CD4-positive, alpha-beta T cell treated with Interleukin-10 for 1 hour (primary cell): ENCODE results near the gene SPATA31D4.
"Not testable (repeated sequence)": the region's sequence is repeated elsewhere in the genome, so short reads cannot be mapped to it uniquely, and the experiment has no call there.

ENCODE experiments used
- DNase-seq: peaks from one replicate; pipeline ENCODE4 v3.0.0-alpha.2; 2020

SPATA31D4 gene

GRCh38 chr9:81928305-81928704 lies at the start of gene SPATA31D4:
Gene SPATA31D4 (plus strand): TSS chr9:81928428. CDS start chr9:81928514, 86 bp downstream.
- DNase-seq: not testable (repeated sequence)

DNA sequence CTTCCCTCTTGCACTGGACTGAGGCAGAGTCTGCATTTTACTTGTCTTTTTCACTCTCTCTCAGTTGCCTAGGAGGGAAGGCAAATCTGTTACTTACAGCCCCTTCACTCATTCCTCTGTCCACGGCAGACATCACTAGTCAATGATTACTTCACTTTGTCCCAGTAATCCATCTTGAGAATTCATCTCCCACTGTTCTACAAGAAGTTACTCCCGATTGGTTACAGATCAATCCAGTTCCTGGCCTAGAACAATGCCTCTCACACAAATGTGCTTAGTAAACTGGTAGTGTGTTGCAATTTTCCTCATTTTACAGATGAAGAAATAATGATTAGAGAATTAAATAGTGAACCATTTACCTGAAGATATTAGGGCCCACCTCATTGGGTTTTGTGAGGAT lies 49.7 kb upstream of the SPATA31D4 start:
- no peak for DNase-seq

DNA sequence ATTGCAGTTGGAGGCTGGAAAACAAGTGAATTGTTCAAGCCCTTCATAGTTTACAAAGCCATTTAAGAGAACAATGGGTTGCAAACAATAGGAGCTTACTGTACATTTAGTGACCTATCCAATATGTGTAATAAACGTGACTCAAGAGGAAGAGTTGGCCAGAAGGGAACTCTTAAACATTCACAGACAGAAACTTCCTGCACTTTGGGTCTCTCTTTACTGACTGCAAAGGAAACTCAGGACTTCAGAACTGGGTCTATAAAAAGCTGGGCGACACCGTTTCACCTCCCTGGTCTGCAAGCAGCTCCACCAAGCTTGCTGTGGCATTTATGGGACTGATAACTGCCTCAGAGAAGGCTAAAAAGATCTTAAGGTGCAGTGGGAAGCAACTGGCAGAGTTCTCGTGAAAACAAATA lies 48.7 kb upstream of the SPATA31D4 start:
- no peak for DNase-seq

GRCh38 chr9:81885602-81886001 lies 42.6 kb upstream of the SPATA31D4 start:
- DNase-seq: no peak

DNA sequence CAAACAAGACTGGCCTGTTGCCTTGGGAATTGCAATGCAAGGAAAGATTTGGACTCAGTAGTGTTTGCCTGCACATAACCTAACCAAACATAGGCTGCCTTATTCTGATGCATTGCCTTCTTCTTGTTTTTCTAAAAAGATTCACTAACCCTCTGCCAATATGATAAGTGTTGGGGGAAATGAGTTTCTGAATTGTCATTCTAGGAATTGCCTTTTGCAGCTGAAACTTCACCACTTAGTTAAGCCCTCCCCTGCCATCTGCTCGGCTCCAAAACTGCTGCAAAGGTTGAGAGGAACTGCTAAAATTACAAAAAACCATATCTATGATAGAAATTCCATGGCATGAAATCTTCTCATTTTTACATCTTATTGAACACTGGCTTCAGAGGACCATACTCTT lies 41.6 kb upstream of the SPATA31D4 start:
- DNase-seq: no peak

DNA sequence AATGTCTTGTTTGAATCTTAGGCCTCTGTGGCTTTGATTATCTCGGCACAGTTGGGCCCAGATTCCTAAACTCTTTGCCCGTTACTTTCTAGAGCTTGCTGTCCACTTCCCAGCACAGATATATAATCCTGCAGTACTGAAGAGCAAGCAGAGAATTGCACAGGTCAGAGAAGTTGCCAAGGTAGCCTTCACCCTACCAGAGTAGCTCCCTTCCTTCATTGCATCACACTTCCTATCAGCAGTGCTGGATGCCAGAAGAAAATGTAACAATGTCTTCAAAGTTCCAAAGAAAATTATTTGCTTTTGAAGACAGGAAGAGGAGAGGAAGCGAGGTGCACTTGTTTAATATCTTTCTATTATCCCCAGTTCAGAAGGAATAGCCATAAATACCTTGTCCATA lies 38.1 kb upstream of the SPATA31D4 start:
- DNase-seq: no peak

DNA sequence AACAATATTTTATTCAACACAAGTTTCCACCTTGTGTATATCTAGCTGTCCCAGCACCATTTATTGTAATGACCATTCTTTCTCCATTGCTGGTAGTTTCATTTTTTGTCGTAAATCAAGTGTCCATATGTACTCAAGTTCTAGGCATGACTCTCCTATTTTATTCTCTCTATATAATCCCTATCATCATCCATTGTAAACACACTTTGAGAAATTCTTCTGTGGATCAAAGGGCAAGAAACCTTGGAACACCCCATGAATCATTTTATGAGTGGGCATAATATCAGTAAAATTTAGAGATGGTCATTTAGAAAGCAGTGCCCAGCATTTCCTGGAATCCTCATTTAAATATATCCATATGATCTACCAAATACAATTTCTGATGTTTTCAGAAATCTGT lies 35.8 kb upstream of the SPATA31D4 start:
- no peak for DNase-seq

DNA sequence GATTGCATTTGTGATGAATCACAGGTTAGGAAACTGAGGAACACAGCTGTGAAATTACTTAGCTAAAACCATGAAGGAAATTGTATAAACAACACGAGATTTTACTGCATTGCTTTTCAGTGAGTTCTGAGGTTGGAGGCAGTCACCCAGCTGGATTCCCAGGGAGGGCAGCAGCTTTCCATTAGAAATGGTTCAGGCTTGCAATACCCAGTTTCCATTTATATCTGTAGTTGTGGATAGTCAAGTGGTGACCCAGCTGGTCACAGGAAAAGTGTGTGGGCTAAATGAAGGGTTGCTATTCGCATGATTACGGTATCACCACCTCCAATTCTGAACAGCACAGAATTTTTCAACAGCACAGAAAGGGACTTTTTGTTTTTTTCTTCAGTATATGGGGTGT lies 34.3 kb upstream of the SPATA31D4 start:
- DNase-seq: no peak

DNA sequence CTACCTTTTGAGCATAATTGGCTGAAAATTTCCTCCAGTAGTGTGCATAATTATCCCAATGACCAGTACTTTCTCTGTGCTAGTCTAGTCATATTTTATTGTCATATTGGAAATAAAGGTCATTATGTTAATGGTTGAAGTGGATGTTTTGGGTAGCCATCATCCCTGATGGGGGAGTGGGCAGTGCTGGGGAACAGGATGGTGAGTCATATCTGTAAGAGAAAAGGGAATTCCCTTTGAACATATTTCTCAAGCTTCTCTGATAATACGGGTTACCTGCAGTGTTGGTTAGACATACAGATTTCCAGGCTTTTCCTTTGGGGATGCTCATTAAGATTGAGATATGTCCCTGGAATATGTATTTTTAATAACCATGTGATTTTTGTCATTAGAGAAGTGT lies 33.3 kb upstream of the SPATA31D4 start:
- no peak for DNase-seq

DNA sequence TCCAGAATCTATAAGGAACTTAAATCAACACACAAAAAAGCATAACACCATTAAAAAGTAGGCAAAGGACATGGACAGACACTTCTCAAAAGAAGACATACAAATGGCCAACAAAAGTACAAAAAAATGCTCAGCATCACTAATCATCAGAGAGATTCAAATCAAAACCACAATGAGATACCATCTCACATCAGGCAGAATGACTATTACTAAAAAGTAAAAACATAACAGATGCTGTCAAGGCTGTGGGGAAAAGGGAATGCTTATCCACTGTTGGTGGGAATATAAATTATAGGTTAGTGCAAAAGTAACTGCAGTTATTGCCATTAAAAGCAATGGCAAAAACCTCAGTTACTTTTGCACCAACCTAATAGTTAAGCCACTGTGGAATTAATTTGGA lies 32.2 kb upstream of the SPATA31D4 start:
- no peak for DNase-seq

DNA sequence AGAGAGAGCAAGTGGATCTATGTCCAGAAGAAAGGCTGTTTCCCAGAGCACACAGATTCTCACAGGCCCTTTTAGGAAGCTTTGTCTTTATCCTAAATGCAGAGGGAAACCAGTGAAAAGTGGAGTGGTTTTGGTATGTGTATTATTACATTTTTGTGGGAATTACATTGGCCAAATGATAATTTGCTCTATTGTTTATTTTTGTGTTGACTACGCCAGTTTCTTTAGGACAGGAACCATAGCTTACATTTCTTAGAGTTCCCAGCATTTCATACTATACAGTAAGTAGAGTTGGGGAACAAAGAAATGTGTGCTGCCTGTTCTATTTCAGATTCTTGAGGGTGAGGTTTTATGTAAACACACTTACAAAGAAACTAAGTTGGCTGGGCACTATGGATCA lies 29.4 kb upstream of the SPATA31D4 start:
- no peak for DNase-seq

DNA sequence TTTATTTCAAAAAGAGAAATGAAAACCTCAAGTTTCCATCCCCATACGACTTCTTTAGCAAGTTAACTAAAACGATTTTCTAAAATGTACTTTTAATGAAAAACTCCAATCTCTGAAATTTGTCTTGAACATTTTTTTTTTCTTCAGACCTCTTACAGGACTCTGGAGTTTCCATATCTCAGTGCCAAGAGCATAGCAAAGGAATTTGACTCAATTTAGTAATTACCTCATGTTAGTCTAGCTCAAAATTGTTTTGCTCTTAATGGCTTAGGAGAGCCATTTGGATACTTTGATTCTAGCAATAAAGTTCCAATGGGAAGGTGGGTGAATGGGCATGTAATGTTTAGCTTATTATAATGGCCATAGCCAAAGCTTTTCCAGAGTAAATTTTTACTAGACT lies 26.0 kb upstream of the SPATA31D4 start:
- DNase-seq: no peak

DNA sequence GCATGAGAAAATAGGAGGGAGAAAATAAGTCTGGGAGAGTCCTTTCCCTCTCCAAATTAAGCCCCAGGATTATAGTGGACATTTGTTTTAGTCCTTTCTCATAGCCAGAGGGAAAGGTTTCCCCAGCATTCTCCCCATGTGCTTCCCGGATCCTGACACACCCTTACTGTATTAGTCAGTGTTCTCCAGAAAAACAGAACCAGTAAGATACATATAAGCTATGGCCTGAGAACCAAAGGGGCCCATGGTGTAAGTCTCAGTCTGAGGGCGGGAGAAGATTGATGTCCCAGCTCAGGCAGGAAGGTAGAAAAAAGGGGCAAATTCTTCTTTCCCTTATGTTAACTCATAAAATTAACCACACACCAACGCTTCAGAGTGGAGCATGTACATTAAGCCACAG lies 25.6 kb upstream of the SPATA31D4 start:
- no peak for DNase-seq

DNA sequence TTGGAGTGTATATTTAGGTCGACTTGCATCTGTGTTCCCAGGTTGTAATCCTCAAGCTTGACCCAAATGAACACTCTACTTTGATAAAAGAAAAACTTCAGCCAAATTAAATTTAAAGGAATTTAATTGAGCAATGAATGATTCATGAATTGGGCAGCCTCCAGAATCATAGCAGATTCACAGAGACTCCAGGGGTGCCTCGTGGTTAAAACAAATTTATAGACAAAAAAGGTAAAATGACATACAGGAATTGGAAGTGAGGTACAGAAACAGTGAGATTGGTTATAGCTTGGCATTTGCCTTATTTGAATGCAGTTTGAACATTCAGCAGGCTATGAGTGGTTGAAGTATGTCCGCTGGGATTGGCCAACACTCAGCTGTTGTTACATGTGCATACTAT lies 21.6 kb upstream of the SPATA31D4 start:
- no peak for DNase-seq

- no peak for DNase-seq
Measured at GRCh38 chr9:81912135-81912534, 16.1 kb upstream of the SPATA31D4 start.

- DNase-seq: no peak
Measured at GRCh38 chr9:81915801-81916505, 12.3 kb upstream of the SPATA31D4 start.

DNA sequence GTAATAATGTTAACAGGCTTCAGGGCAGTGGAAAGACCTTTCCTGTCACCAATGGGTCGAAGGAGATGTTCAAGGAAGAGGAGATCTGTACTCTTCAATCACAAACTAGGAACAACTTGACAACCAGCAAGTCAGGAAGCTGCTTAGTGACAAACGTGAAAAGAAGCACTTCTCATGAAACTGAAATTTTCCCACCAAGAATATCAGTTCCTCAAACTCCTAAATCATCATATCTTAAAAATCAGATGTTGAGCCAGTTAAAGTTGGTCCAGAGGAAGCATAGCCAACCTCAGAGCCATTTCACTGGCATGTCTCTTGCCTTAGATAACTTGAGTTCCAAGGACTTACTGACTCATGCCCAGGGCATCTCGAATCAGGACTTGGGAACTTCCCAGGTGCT lies 9.7 kb upstream of the SPATA31D4 start:
- not testable (repeated sequence) for DNase-seq

- DNase-seq: not testable (repeated sequence)
Measured at GRCh38 chr9:81930147-81930546, 1.9 kb downstream of the SPATA31D4 start.

DNA sequence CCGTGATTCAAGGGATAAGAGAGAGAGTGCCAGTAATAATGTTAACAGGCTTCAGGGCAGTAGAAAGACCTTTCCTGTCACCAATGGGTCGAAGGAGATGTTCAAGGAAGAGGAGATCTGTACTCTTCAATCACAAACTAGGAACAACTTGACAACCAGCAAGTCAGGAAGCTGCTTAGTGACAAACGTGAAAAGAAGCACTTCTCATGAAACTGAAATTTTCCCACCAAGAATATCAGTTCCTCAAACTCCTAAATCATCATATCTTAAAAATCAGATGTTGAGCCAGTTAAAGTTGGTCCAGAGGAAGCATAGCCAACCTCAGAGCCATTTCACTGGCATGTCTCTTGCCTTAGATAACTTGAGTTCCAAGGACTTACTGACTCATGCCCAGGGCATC lies 5.3 kb downstream of the SPATA31D4 start:
- not testable (repeated sequence) for DNase-seq

GRCh38 chr9:81943393-81943792 lies 15.2 kb downstream of the SPATA31D4 start, which contains the start of gene SPATA31D3:
Gene SPATA31D3 (plus strand): TSS chr9:81943500. CDS start chr9:81943586, 86 bp downstream.
- DNase-seq: not testable (repeated sequence)

DNA sequence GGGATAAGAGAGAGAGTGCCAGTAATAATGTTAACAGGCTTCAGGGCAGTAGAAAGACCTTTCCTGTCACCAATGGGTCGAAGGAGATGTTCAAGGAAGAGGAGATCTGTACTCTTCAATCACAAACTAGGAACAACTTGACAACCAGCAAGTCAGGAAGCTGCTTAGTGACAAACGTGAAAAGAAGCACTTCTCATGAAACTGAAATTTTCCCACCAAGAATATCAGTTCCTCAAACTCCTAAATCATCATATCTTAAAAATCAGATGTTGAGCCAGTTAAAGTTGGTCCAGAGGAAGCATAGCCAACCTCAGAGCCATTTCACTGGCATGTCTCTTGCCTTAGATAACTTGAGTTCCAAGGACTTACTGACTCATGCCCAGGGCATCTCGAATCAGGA lies 20.4 kb downstream of the SPATA31D4 start:
- not testable (repeated sequence) for DNase-seq

- DNase-seq: no peak
Measured at GRCh38 chr9:81953096-81953495, 24.9 kb downstream of the SPATA31D4 start.

GRCh38 chr9:81955625-81956024 lies 27.4 kb downstream of the SPATA31D4 start:
- DNase-seq: no peak

DNA sequence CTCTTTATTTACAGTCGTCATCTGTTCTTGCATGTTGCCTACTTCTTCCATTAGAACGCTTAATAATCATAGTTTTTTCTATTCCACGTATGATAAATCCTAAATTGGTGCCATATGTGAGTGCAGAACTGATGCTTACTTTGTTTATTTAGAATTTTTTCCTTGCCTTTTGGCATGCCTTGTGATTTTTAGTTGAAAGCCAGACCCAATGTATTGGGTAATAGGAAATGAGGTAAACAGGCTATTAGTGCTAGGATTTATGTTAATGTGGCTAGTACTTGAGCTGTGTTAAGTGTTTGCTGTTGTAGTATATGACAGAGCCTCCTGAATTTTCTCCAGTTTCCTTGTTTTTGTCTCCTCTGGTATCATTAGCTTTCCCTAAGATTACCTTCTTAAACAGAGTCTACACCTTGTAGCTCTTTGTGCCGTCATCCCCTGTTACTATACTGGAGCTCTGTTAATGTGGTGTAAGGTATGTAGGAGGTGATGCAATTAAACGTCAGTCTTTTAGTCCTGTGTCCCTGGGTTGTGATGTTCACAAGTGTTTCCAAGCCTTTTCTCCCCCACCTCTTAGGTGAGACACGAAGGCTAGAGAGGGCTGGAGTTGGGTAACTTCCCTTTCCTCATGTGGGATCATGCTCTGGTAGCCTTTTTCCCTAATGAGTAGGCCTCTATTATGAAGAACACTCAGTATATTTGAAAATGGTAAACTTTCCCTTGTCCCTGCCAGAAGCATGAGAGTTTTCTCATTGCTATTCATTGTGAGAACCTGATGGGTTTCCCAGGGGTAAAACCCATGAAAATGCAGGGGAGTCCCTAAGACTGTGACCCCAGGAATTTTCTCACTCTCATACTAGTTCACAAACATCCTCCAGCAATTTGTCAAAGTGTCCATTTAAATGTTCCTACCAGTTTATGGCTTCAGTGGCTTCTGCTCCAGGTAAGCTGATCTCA lies 36.3 kb downstream of the SPATA31D4 start:
- no peak for DNase-seq
